Parathyroid adenoma (tissue), 2 donors: ENCODE measurements around the gene TSHZ1.

ENCODE experiments used
- H2AFZ ChIP-seq: fragments of 300-600 bp; sonication (generic); one replicate; pipeline ENCODE4 v1.7.0; 2017; ENCODE audit warnings: antibody characterized with exemption, mild to moderate bottlenecking
- H3K27ac ChIP-seq: fragments of 300-600 bp; sonication (generic); one replicate; pipeline ENCODE4 v1.7.0; 2017
- H3K27me3 ChIP-seq: fragments of 300-600 bp; sonication (generic); one replicate; pipeline ENCODE4 v1.7.0; 2017; ENCODE audit warnings: low read length; ENCODE audit not compliant: control insufficient read depth, insufficient read depth
- H3K36me3 ChIP-seq: fragments of 300-600 bp; sonication (generic); one replicate; pipeline ENCODE4 v1.7.0; 2017; ENCODE audit warnings: low read length; ENCODE audit not compliant: control insufficient read depth, insufficient read depth
- H3K4me1 ChIP-seq: fragments of 300-600 bp; sonication (generic); one replicate; pipeline ENCODE4 v1.7.0; 2017; ENCODE audit warnings: control low read depth
- H3K4me2 ChIP-seq: fragments of 300-600 bp; sonication (generic); one replicate; pipeline ENCODE4 v1.7.0; 2017; ENCODE audit warnings: low read length
- H3K4me3 ChIP-seq: fragments of 300-600 bp; sonication (generic); one replicate; pipeline ENCODE4 v1.7.0; 2017; ENCODE audit warnings: low read depth, low read length
- H3K79me2 ChIP-seq: fragments of 300-600 bp; sonication (generic); one replicate; pipeline ENCODE4 v1.7.0; 2017; ENCODE audit warnings: control low read depth
- H3K9ac ChIP-seq: fragments of 300-600 bp; sonication (generic); one replicate; pipeline ENCODE4 v1.7.0; 2017; ENCODE audit warnings: mild to moderate bottlenecking
- H3K9me3 ChIP-seq: fragments of 300-600 bp; sonication (generic); one replicate; pipeline ENCODE4 v1.7.0; 2017; ENCODE audit warnings: low read length; ENCODE audit not compliant: control insufficient read depth
- CTCF ChIP-seq: fragments of 300-600 bp; sonication (generic); IDR thresholded peaks from one replicate; pipeline ENCODE4 v1.7.0; 2017; ENCODE audit warnings: antibody characterized with exemption, mild to moderate bottlenecking
- donor health status: primary hyperparathyroidism.

Gene TSHZ1

GRCh38 chr18:75200605-75201280 is 9.9 kb upstream of the TSHZ1 start:
- H3K27ac ChIP-seq, result no peak overlapping the region
- no peak for TF ChIP-seq CTCF

GRCh38 chr18:75201282-75202270 is 9.0 kb upstream of the TSHZ1 start:
- Histone ChIP-seq H3K4me1 (peaks cover 3% of the 10 kb centered on the region), H3K9ac (no peak overlapping the region), H2AFZ (no peak overlapping the region), H3K36me3 (no peaks in the 10 kb centered on the region), H3K4me2 (no peak overlapping the region), H3K27ac (no peak overlapping the region), H3K9me3 (no peaks in the 10 kb centered on the region), H3K79me2 (peaks cover 12% of the 10 kb centered on the region), H3K4me3 (no peak overlapping the region), H3K27me3 (no peaks in the 10 kb centered on the region)
- TF ChIP-seq CTCF, result no peak

More at GRCh38 chr18:75200605-75201280, 9.9 kb upstream of the TSHZ1 start:
- Histone ChIP-seq H3K36me3 (no peaks in the 10 kb centered on the region), H3K4me3 (no peak overlapping the region), H2AFZ (no peak overlapping the region), H3K4me1 (peaks cover 3% of the 10 kb centered on the region), H3K27me3 (no peaks in the 10 kb centered on the region), H3K79me2 (peaks cover 6% of the 10 kb centered on the region), H3K9me3 (no peaks in the 10 kb centered on the region), H3K4me2 (no peak overlapping the region), H3K9ac (no peak overlapping the region)

GRCh38 chr18:75202696-75203365 is 7.8 kb upstream of the TSHZ1 start:
- no peak for TF ChIP-seq CTCF
- H3K4me3 ChIP-seq, result no peak overlapping the region
- H3K36me3 ChIP-seq, result no peaks in the 10 kb centered on the region
- no peak overlapping the region for H3K9ac ChIP-seq
- no peaks in the 10 kb centered on the region for H3K9me3 ChIP-seq
- no peaks in the 10 kb centered on the region for H3K27me3 ChIP-seq
- H3K4me1 ChIP-seq, result peaks cover 7% of the 10 kb centered on the region
- H2AFZ ChIP-seq, result no peak overlapping the region
- H3K4me2 ChIP-seq, result no peak overlapping the region
- H3K27ac ChIP-seq, result no peak overlapping the region
- peaks cover 21% of the 10 kb centered on the region for H3K79me2 ChIP-seq

- Histone ChIP-seq H3K9ac (no peak overlapping the region), H3K27me3 (no peaks in the 10 kb centered on the region), H3K4me3 (no peak overlapping the region), H2AFZ (no peak overlapping the region), H3K27ac (no peak overlapping the region), H3K79me2 (peaks cover 25% of the 10 kb centered on the region), H3K9me3 (no peaks in the 10 kb centered on the region), H3K36me3 (no peaks in the 10 kb centered on the region), H3K4me1 (peaks cover 7% of the 10 kb centered on the region), H3K4me2 (no peak overlapping the region)
- TF ChIP-seq CTCF, result no peak
Observed at GRCh38 chr18:75203416-75204268, 7.0 kb upstream of the TSHZ1 start.
